Midbrain (tissue), 1 donor: ENCODE data around the gene BOD1.

Experiments used
- DNase-seq: peaks from one replicate; lab custom pipeline; 2025; lab: John Stamatoyannopoulos, UW

Gene BOD1

GRCh38 chr5:173577166-173577565, 39.3 kb downstream of the BOD1 start:
- no peak for DNase-seq

- no peak for DNase-seq
These were observed 40.5 kb downstream of the BOD1 start for GRCh38 chr5:173575985-173576384.

GRCh38 chr5:173574983-173575382, 41.5 kb downstream of the BOD1 start:
- no peak for DNase-seq

- DNase-seq: peak; percentile 87
These were observed 43.1 kb downstream of the BOD1 start for GRCh38 chr5:173573126-173573960.

- no peak for DNase-seq
These were observed 43.9 kb downstream of the BOD1 start for GRCh38 chr5:173572431-173573125.

GRCh38 chr5:173570321-173571090, 45.9 kb downstream of the BOD1 start:
- DNase-seq: no peak

GRCh38 chr5:173568703-173569102, 47.7 kb downstream of the BOD1 start:
- no peak for DNase-seq

- DNase-seq: no peak
These were observed 48.3 kb downstream of the BOD1 start for GRCh38 chr5:173568128-173568527.

GRCh38 chr5:173567548-173567947, 48.9 kb downstream of the BOD1 start:
- no peak for DNase-seq

- DNase-seq: no peak
These were observed 50.9 kb downstream of the BOD1 start for GRCh38 chr5:173565491-173566072.

GRCh38 chr5:173564106-173564505, 52.3 kb downstream of the BOD1 start:
- no peak for DNase-seq

- DNase-seq: no peak
These were observed 53.2 kb downstream of the BOD1 start for GRCh38 chr5:173563246-173563645.

GRCh38 chr5:173562451-173562850, 54.0 kb downstream of the BOD1 start:
- no peak for DNase-seq
